PFSK-1 (cell line): Measurements from ENCODE around the gene CCDC85A.

Experiments used
- FOXP2 ChIP-seq: optimal IDR thresholded peaks from 2 replicates; pipeline ENCODE3; 2011; ENCODE audit warnings: borderline replicate concordance, control low read depth, inconsistent platforms; ENCODE audit not compliant: insufficient read depth; ENCODE audit errors: extremely low read length, extremely low read depth
- POLR2AphosphoS5 ChIP-seq: IDR thresholded peaks from 2 replicates; pipeline ENCODE4 v1.6.1; 2012; ENCODE audit warnings: low read depth, mild to moderate bottlenecking, control low read depth, low read length, moderate library complexity
- SIN3A ChIP-seq: IDR thresholded peaks from 2 replicates; pipeline ENCODE4 v1.6.1; 2012; ENCODE audit warnings: mild to moderate bottlenecking, low read length, moderate library complexity, borderline replicate concordance; ENCODE audit not compliant: insufficient read depth
- TAF1 ChIP-seq: IDR thresholded peaks from 2 replicates; pipeline ENCODE4 v1.6.1; 2012; ENCODE audit warnings: low read length, control low read depth, borderline replicate concordance; ENCODE audit not compliant: insufficient read depth
- TF ChIP-seq, protein P1 (sequence below), 2 experiments: IDR thresholded peaks; 2 replicates each; pipeline versions ENCODE4 v1.6.1 to v1.8.0; 2011 to 2012; ENCODE audit warnings: low read depth in 2 of 2, low read length in 2 of 2, control low read depth in 1 of 2, inconsistent platforms in 1 of 2, mild to moderate bottlenecking in 1 of 2, moderate library complexity in 1 of 2; ENCODE audit not compliant: insufficient read depth in 1 of 2

DNA sequence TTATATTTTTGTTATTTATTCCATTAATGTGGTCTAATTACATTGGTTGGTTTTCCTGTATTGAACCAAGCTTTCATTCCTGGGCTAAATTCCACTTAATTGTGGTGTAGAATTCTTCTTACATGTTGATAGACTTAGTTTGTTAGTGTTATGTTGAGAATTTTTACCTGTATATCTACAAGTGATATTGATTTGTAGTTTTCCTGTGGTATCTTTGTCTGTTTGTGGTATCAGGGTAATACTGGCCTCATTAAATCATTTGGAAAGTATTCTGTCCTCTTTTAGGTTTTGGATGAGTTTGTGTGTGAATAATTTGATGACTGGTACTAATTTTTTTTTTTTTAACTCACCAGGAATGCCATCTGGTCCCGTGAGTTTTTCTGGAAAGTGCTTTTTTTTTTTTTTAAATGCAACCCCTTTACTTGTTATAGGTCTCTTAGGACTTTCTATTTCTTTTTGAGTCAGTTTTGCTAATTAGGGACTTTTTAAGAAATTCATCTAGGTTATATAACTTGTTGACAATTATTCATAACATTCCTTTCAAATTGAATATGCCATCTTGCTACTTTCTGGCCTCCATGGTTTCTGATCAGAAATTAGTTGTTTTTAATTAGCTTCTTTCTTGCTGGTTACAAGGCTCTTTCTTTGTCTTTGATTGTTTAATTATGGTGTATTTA, 232.8 kb downstream of the CCDC85A start:
- TF ChIP-seq POLR2AphosphoS5 (no peak), SIN3A (no peak), TAF1 (no peak), FOXP2 (no peak)
- TF ChIP-seq, protein P1, sequence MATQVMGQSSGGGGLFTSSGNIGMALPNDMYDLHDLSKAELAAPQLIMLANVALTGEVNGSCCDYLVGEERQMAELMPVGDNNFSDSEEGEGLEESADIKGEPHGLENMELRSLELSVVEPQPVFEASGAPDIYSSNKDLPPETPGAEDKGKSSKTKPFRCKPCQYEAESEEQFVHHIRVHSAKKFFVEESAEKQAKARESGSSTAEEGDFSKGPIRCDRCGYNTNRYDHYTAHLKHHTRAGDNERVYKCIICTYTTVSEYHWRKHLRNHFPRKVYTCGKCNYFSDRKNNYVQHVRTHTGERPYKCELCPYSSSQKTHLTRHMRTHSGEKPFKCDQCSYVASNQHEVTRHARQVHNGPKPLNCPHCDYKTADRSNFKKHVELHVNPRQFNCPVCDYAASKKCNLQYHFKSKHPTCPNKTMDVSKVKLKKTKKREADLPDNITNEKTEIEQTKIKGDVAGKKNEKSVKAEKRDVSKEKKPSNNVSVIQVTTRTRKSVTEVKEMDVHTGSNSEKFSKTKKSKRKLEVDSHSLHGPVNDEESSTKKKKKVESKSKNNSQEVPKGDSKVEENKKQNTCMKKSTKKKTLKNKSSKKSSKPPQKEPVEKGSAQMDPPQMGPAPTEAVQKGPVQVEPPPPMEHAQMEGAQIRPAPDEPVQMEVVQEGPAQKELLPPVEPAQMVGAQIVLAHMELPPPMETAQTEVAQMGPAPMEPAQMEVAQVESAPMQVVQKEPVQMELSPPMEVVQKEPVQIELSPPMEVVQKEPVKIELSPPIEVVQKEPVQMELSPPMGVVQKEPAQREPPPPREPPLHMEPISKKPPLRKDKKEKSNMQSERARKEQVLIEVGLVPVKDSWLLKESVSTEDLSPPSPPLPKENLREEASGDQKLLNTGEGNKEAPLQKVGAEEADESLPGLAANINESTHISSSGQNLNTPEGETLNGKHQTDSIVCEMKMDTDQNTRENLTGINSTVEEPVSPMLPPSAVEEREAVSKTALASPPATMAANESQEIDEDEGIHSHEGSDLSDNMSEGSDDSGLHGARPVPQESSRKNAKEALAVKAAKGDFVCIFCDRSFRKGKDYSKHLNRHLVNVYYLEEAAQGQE (IDR thresholded peaks at IDR 0.05; ENCODE audit: insufficient read depth in 1 of 2, low read depth in 2 of 2, low read length in 2 of 2) = no peak
